ENCODE data around the gene CLCN3. TPM values are rescaled to one million over a fixed set of nuclear protein-coding genes. Genes with fewer than 3 reads are reported as not detected.

CLCN3 gene
- total and polyA plus RNA-seq, 10 of the 15 experiments (the other 5 are each of a cell fraction or from before 2014, with no cell fraction given), result 4.0 to 22.8 (median 11.8) TPM

DNA sequence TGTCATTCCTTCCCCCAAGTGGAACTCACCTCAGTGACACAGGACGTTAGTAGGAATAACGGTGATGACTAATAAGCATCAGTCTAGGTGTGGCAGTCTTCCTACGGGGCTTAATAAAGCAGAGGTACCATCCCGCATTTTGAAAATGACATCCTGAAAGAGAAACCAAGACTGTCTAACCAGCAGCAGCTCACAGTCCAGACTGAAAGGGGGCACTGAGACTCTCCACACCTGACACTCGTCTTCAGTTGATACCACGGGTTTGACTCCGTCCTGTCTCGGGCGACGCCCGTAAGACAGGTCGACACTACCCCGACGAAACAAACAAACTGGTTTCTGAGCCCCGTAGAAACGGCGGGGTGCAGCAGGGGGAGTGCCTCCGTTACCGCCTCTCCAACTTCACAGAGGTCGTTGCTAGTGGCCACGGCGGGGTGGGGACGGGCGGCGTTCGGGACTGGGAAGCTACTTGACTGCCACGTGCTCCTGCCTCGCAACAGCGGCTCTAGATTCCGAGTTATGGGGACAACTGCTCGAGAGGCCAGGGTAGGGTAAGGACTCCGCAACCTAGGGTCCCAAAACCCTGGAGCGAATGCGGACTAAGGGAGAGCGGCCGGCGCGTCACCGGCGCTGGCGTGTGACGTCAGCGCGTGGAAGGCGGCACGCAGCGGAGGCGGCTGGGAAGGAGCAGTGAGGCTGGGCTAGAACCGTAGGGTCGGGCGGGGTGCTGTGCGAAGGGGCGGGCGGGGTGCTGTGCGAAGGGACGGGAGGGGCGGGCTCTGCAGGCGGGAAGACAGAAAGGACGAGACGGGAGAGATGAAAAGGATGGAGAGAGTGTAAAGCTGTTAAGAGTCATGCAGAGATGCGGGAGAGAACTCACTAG lies 8.1 kb upstream of the CLCN3 start, which contains the start of gene NEK1:
TSS of gene NEK1 (minus strand) at position 593 of the 880 bp plus-strand sequence. CDS start 9,953 bp downstream, outside the sequence.
- CTCF ChIA-PET, result interaction anchor here (0.6 to 4.4 kb wide), 38 partner anchors 9 to 1316 kb away, joined by 3 to 44 read pairs (median 5); partner anchors contain the start of genes CBR4, CLCN3 and HPF1
- in situ Hi-C loops (cut with MboI), result no loop called here
- SMC1A ChIA-PET (ENCODE audit: uncharacterized antibody, unreplicated experiment), result interaction anchor here (0.9 to 4.5 kb wide), 23 partner anchors 9 to 613 kb away, joined by 3 to 24 read pairs (median 5); partner anchors contain the start of gene CLCN3
- no peaks in the 10 kb centered on the region for H3K27me3 ChIP-seq (replicated peaks in 1 of 2; ENCODE audit: control insufficient read depth in 2 of 2, insufficient read depth in 2 of 2, low read length in 1 of 2)
- POLR2A ChIA-PET, result interaction anchor here (0.5 to 2.4 kb wide), 9 partner anchors 8 to 373 kb away, joined by 3 to 9 read pairs (median 4); partner anchors contain the start of gene HPF1
- peak within 1 kb of the TSS; percentile 67 for H3K4me3 ChIP-seq
- H3K4me1 ChIP-seq (ENCODE audit: control insufficient read depth, insufficient read depth, low read length), result peaks cover 3% of the 10 kb centered on the region
- peak within 1 kb of the TSS; percentile 94 for H3K4me2 ChIP-seq (ENCODE audit: control insufficient read depth, insufficient read depth)
- RAD21 ChIA-PET (ENCODE audit: unreplicated experiment), result interaction anchor here (0.7 to 2.6 kb wide), 17 partner anchors 13 to 648 kb away, joined by 3 to 32 read pairs (median 4); no protein-coding TSS in a partner anchor
- no peaks in the 10 kb centered on the region for H4K20me1 ChIP-seq (ENCODE audit: control insufficient read depth, insufficient read depth)
- peaks cover 17% of the 10 kb centered on the region for H3K79me2 ChIP-seq (ENCODE audit: control insufficient read depth, insufficient read depth, low read length)
- peak; percentile 69 for FAIRE-seq
- no peaks in the 10 kb centered on the region for H3K9me3 ChIP-seq (replicated peaks; ENCODE audit: control insufficient read depth, insufficient read depth, low read length)
- intact Hi-C loops (cut with micrococcal nuclease; ENCODE audit: unreplicated experiment), result loop anchor here (2.0 to 5.0 kb wide), 5 partner anchors 111 to 435 kb away; partner anchors contain the start of genes HPF1 and MFAP3L
- peak; percentile 94 for ATAC-seq
- WGBS (ENCODE audit: insufficient coverage, insufficient replicate concordance, low lambda C conversion rate, missing lambda C conversion rate), result under 1% methylated on average over 52 of the region's 61 CpGs
- peak; percentile 62 for DNase-seq (ENCODE audit: low read depth, low spot score)
- peak within 1 kb of the TSS; percentile 99 for H2AFZ ChIP-seq (ENCODE audit: control insufficient read depth, low read depth, low read length)
- peaks cover 0 to 3% of the 10 kb centered on the region in 2 experiments; a peak in 1 of 4 replicates for H3K36me3 ChIP-seq (ENCODE audit: control insufficient read depth in 2 of 2, insufficient read depth in 2 of 2, low read length in 1 of 2)
- H3K27ac ChIP-seq (ENCODE audit: control insufficient read depth, insufficient read depth), result peak within 1 kb of the TSS; percentile 96
- BruUV-seq (replicated peaks), result TSS peak; percentile 74
- H3K9ac ChIP-seq (ENCODE audit: control insufficient read depth, insufficient read depth, low read length), result peak within 1 kb of the TSS; percentile 93
- TF ChIP-seq ELK1 (IDR thresholded peaks at IDR 0.05; ENCODE audit: low read depth, low read length) (no peak), BACH1 (IDR thresholded peaks at IDR 0.05; ENCODE audit: borderline replicate concordance) (no peak), ZBTB40 (IDR thresholded peaks at IDR 0.05; ENCODE audit: borderline replicate concordance) (no peak; the same call in 1 of the 2 replicates), TARDBP (IDR thresholded peaks at IDR 0.05; ENCODE audit: borderline replicate concordance) (no peak; the same call in 1 of the 2 replicates), STAT3 (IDR thresholded peaks at IDR 0.05; ENCODE audit: low read depth, low read length) (no peak), RAD51 (IDR thresholded peaks at IDR 0.05) (no peak), ESRRA (IDR thresholded peaks at IDR 0.05; ENCODE audit: low read length) (no peak), CREM (IDR thresholded peaks at IDR 0.05; ENCODE audit: low read depth) (peak; percentile 98), ASH2L (IDR thresholded peaks at IDR 0.05; ENCODE audit: borderline replicate concordance, low read depth) (peak; percentile 99; the same call in 1 of the 2 replicates), IKZF2 (IDR thresholded peaks at IDR 0.05) (peak in 1 of 2 experiments; percentile 52; a peak in 2 of 4 replicates), SMAD1 (IDR thresholded peaks at IDR 0.05; ENCODE audit: low read depth, partially characterized antibody) (no peak), ATF7 (IDR thresholded peaks at IDR 0.05; ENCODE audit: low read depth) (peak; percentile 93), NR2F1 (conservative IDR thresholded peaks at IDR 0.05) (peak; percentile 53; the same call in 1 of the 2 replicates), CREB1 (IDR thresholded peaks at IDR 0.05; ENCODE audit: low read depth) (peak; percentile 98), ZNF24 (IDR thresholded peaks at IDR 0.05) (no peak)
- TF ChIP-seq, protein P1, sequence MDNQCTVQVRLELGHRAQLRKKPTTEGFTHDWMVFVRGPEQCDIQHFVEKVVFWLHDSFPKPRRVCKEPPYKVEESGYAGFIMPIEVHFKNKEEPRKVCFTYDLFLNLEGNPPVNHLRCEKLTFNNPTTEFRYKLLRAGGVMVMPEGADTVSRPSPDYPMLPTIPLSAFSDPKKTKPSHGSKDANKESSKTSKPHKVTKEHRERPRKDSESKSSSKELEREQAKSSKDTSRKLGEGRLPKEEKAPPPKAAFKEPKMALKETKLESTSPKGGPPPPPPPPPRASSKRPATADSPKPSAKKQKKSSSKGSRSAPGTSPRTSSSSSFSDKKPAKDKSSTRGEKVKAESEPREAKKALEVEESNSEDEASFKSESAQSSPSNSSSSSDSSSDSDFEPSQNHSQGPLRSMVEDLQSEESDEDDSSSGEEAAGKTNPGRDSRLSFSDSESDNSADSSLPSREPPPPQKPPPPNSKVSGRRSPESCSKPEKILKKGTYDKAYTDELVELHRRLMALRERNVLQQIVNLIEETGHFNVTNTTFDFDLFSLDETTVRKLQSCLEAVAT (IDR thresholded peaks at IDR 0.05), result 0 out of 2 replicates have a peak, but pooled peaks have one; percentile 22
